Tibial nerve (tissue), 4 donors: ENCODE data around the gene TGM3. TPM values are rescaled to one million over a fixed set of nuclear protein-coding genes. Genes with fewer than 3 reads are reported as not detected.

Experiments used
- DNase-seq, 2 donors: peaks; one replicate each; pipeline ENCODE4 v3.0.0-alpha.2; 2019; ENCODE audit warnings: low spot score in 2 of 2
- H3K27ac ChIP-seq, 4 donors: fragments of 200-600 bp; sonication (generic) in 3 of 4; one replicate each; pipeline ENCODE4 v1.5.1; 2017 to 2019; ENCODE audit warnings: mild to moderate bottlenecking in 1 of 4
- H3K27me3 ChIP-seq, 2 donors: fragments of 200-600 bp; sonication (generic) in 1 of 2; one replicate each; pipeline versions ENCODE4 v1.5.1 to v1.6.0; 2017 to 2019
- H3K36me3 ChIP-seq, 3 donors: fragments of 200-600 bp; sonication (generic); one replicate each; pipeline ENCODE4 v1.5.1; 2018 to 2019
- H3K4me1 ChIP-seq, 4 donors: fragments of 200-600 bp; sonication (generic) in 3 of 4; one replicate each; pipeline ENCODE4 v1.5.1; 2017 to 2019
- H3K4me3 ChIP-seq, 4 donors: fragments of 200-600 bp; sonication (generic) in 3 of 4; one replicate each; pipeline ENCODE4 v1.5.1; 2017 to 2019; ENCODE audit warnings: mild to moderate bottlenecking in 1 of 4, moderate library complexity in 1 of 4
- H3K9me3 ChIP-seq, 4 donors: fragments of 200-600 bp; sonication (generic) in 3 of 4; one replicate each; pipeline ENCODE4 v1.5.1; 2017 to 2019
- CTCF ChIP-seq, 5 experiments: fragments of 200-600 bp in 3 of 5; fragments of 450-650 bp in 2 of 5; sonication (generic) in 3 of 5; IDR thresholded peaks; one replicate each; pipeline ENCODE4 v1.5.1; 2016 to 2019; ENCODE audit warnings: antibody characterized with exemption in 5 of 5, mild to moderate bottlenecking in 3 of 5, moderate library complexity in 2 of 5
- EP300 ChIP-seq, 2 donors: sonication (generic); formaldehyde crosslinking; IDR thresholded peaks; one replicate each; pipeline ENCODE4 v1.6.1; 2017; ENCODE audit warnings: antibody characterized with exemption in 2 of 2, mild to moderate bottlenecking in 1 of 2
- POLR2A ChIP-seq, 2 donors: fragments of 450-650 bp; IDR thresholded peaks; one replicate each; pipeline ENCODE4 v1.6.1; 2017; ENCODE audit warnings: antibody characterized with exemption in 2 of 2, mild to moderate bottlenecking in 2 of 2, moderate library complexity in 2 of 2
- WGBS, 2 donors: methylation state at CpG; one replicate each; pipeline ENCODE4 v1.1.5; 2018; 5-methylcytosine and 5-hydroxymethylcytosine counted together
- total RNA-seq, 4 donors: library from RNA; depleted of rRNA; stranded (reverse); fragments of >200 nt; gene quantifications; one replicate each; pipeline ENCODE4 v1.1.0, GENCODE V29; 2016

TGM3 gene
- total RNA-seq, 4 donors from 2014 or later: not detected

- DNase-seq: no peak
- Histone ChIP-seq H3K36me3 (no peaks in the 10 kb centered on the region), H3K27ac (no peak overlapping the region), H3K4me3 (no peak overlapping the region), H3K27me3 (no peaks in the 10 kb centered on the region), H3K4me1 (no peaks in the 10 kb centered on the region), H3K9me3 (peaks cover 0 to 3% (median 0%) of the 10 kb centered on the region in 4 donors)
- WGBS, 2 donors: 92% methylated on average over 29 to 30 of the region's 30 CpGs
- TF ChIP-seq EP300 (IDR thresholded peaks at IDR 0.05): no peak
- no peak for TF ChIP-seq CTCF (IDR thresholded peaks at IDR 0.05)
- no peak for TF ChIP-seq POLR2A (IDR thresholded peaks at IDR 0.05)
Observed at GRCh38 chr20:2327620-2328555, 32.1 kb downstream of the TGM3 start.

- H3K36me3 ChIP-seq: no peaks in the 10 kb centered on the region
- H3K27me3 ChIP-seq: no peaks in the 10 kb centered on the region
- no peak for TF ChIP-seq POLR2A (IDR thresholded peaks at IDR 0.05)
- no peaks in the 10 kb centered on the region for H3K9me3 ChIP-seq
- no peaks in the 10 kb centered on the region for H3K4me1 ChIP-seq
- 82 to 88% methylated on average over 5 of the region's 5 CpGs for WGBS, 2 donors
- H3K4me3 ChIP-seq: no peak overlapping the region
- H3K27ac ChIP-seq: no peak overlapping the region
- no peak for DNase-seq
Observed at GRCh38 chr20:2329286-2329685, 33.5 kb downstream of the TGM3 start.

- no peak overlapping the region for H3K27ac ChIP-seq
- no peak overlapping the region for H3K4me3 ChIP-seq
- TF ChIP-seq EP300 (IDR thresholded peaks at IDR 0.05): no peak
- no peak for DNase-seq
- WGBS, 2 donors: 61 to 64% methylated on average over 3 of the region's 3 CpGs
- H3K9me3 ChIP-seq: no peaks in the 10 kb centered on the region
- H3K27me3 ChIP-seq: no peaks in the 10 kb centered on the region
- H3K4me1 ChIP-seq: no peaks in the 10 kb centered on the region
- no peaks in the 10 kb centered on the region for H3K36me3 ChIP-seq
Observed at GRCh38 chr20:2330090-2330695, 34.4 kb downstream of the TGM3 start.

- no peak for DNase-seq
- Histone ChIP-seq H3K27me3 (no peaks in the 10 kb centered on the region), H3K27ac (no peak overlapping the region), H3K4me3 (no peak overlapping the region), H3K4me1 (no peaks in the 10 kb centered on the region), H3K36me3 (no peaks in the 10 kb centered on the region), H3K9me3 (no peaks in the 10 kb centered on the region)
- WGBS, 2 donors: 83 to 85% methylated on average over 5 of the region's 5 CpGs
- TF ChIP-seq CTCF (IDR thresholded peaks at IDR 0.05) (no peak), POLR2A (IDR thresholded peaks at IDR 0.05) (no peak)
Observed at GRCh38 chr20:2331106-2331505, 35.3 kb downstream of the TGM3 start.

GRCh38 chr20:2331901-2332565 lies 36.2 kb downstream of the TGM3 start:
- Histone ChIP-seq H3K27me3 (no peaks in the 10 kb centered on the region), H3K4me1 (no peaks in the 10 kb centered on the region)
- DNase-seq: no peak

More at GRCh38 chr20:2331901-2332565, 36.2 kb downstream of the TGM3 start:
- TF ChIP-seq CTCF (IDR thresholded peaks at IDR 0.05) (no peak), EP300 (IDR thresholded peaks at IDR 0.05) (no peak), POLR2A (IDR thresholded peaks at IDR 0.05) (no peak)
- Histone ChIP-seq H3K4me3 (no peak overlapping the region), H3K36me3 (no peaks in the 10 kb centered on the region), H3K9me3 (no peaks in the 10 kb centered on the region), H3K27ac (no peak overlapping the region)
- 93 to 95% methylated on average over 17 of the region's 17 CpGs for WGBS, 2 donors
